Mucosa of descending colon (tissue), 3 donors: Measurements from ENCODE around the gene FOCAD. TPM values are rescaled to one million over a fixed set of nuclear protein-coding genes. Genes with fewer than 3 reads are reported as not detected.

ENCODE experiments used
- ATAC-seq: fragments of 200-7000 bp; cut with Tn5 transposase; one replicate; pipeline ENCODE4 v1.9.1; 2020; ENCODE audit warnings: mild to moderate bottlenecking, moderate library complexity
- DNase-seq, 3 donors: peaks; one replicate each; pipeline ENCODE4 v3.0.0-alpha.2; 2020
- H3K36me3 ChIP-seq: fragments of 200-600 bp; one replicate; pipeline ENCODE4 v1.8.0; 2021; ENCODE audit warnings: low read depth, mild to moderate bottlenecking
- H3K4me1 ChIP-seq: fragments of 200-600 bp; one replicate; pipeline ENCODE4 v1.8.0; 2021; ENCODE audit warnings: low read depth, mild to moderate bottlenecking
- H3K4me3 ChIP-seq: fragments of 200-600 bp; one replicate; pipeline ENCODE4 v1.8.0; 2021; ENCODE audit warnings: mild to moderate bottlenecking
- H3K9me3 ChIP-seq: fragments of 200-600 bp; one replicate; pipeline ENCODE4 v1.8.0; 2021; ENCODE audit warnings: mild to moderate bottlenecking
- CTCF ChIP-seq: fragments of 200-600 bp; IDR thresholded peaks from one replicate; pipeline ENCODE4 v1.8.0; 2022; ENCODE audit warnings: antibody characterized with exemption, mild to moderate bottlenecking
- intact Hi-C, 2 donors: fragments of 100-400 bp; cut with DNase I in 1 of 2; cut with micrococcal nuclease in 1 of 2; formaldehyde crosslinking; loops; one replicate each; pipeline versions ENCODE4 v1.11.0 to v1.11.1; 2022; cut with DNase I, micrococcal nuclease
- total RNA-seq, 3 donors: library from RNA; stranded (reverse); fragmentation: NEBNext Ultra II Directional in 2 of 3; extraction: Animal tissue kit (Norgen Biotek cat#: 25700) in 2 of 3; gene quantifications; one replicate each; pipeline versions ENCODE4 v1.2.1 to v1.2.4, GENCODE V29; 2021 to 2023
- donor health status: DM: no; HTN: no; CAD: no; lungs with moderate emphysema.
- donor health status: DM: no; HTN: no; CAD: no.
- donor health status: DM: no; HTN: yes; CAD: no.

The FOCAD gene
- total RNA-seq, 3 donors from 2014 or later: 26.6 to 30.3 (median 26.9) TPM

GRCh38 chr9:20726144-20726543, 42.1 kb downstream of the FOCAD start:
- Histone ChIP-seq H3K36me3 (no peaks in the 10 kb centered on the region), H3K4me1 (no peaks in the 10 kb centered on the region), H3K4me3 (no peak overlapping the region), H3K9me3 (no peaks in the 10 kb centered on the region)
- peak; percentile 35 for ATAC-seq
- no peak for TF ChIP-seq CTCF
- DNase-seq: no peak
- intact Hi-C loops: no loop called here

- Histone ChIP-seq H3K4me3 (no peak overlapping the region), H3K9me3 (no peaks in the 10 kb centered on the region), H3K36me3 (no peaks in the 10 kb centered on the region), H3K4me1 (no peaks in the 10 kb centered on the region)
- TF ChIP-seq CTCF: no peak
- no peak for ATAC-seq
- intact Hi-C loops: no loop called here
- peak in 1 of 3 donors; percentile 43 for DNase-seq
Observed at GRCh38 chr9:20728493-20729220, 44.6 kb downstream of the FOCAD start.

- ATAC-seq: no peak
- no peak for TF ChIP-seq CTCF
- no peak for DNase-seq
- Histone ChIP-seq H3K9me3 (no peaks in the 10 kb centered on the region), H3K4me1 (no peaks in the 10 kb centered on the region), H3K36me3 (no peaks in the 10 kb centered on the region), H3K4me3 (no peak overlapping the region)
- intact Hi-C loops: no loop called here
Observed at GRCh38 chr9:20729523-20729922, 45.5 kb downstream of the FOCAD start.

GRCh38 chr9:20732118-20732517, 48.1 kb downstream of the FOCAD start:
- no peak for TF ChIP-seq CTCF
- intact Hi-C loops: no loop called here
- Histone ChIP-seq H3K9me3 (no peaks in the 10 kb centered on the region), H3K4me3 (no peak overlapping the region), H3K4me1 (no peaks in the 10 kb centered on the region), H3K36me3 (no peaks in the 10 kb centered on the region)
- ATAC-seq (peak; percentile 75), DNase-seq (no peak)

- Histone ChIP-seq H3K4me1 (no peaks in the 10 kb centered on the region), H3K4me3 (no peak overlapping the region), H3K9me3 (no peaks in the 10 kb centered on the region), H3K36me3 (no peaks in the 10 kb centered on the region)
- TF ChIP-seq CTCF: no peak
- intact Hi-C loops: no loop called here
- DNase-seq (no peak), ATAC-seq (no peak)
Observed at GRCh38 chr9:20734275-20734674, 50.2 kb downstream of the FOCAD start.
